CD4-positive, alpha-beta T cell (primary cell): ENCODE measurements around the gene COL24A1. TPM values are rescaled to one million over a fixed set of nuclear protein-coding genes. Genes with fewer than 3 reads are reported as not detected.

Experiments
- ATAC-seq: fragments of 200-7000 bp; cut with Tn5 transposase; one replicate; pipeline ENCODE4 v1.10.0; 2022; ENCODE audit warnings: mild to moderate bottlenecking; ENCODE audit not compliant: poor library complexity
- CTCF ChIA-PET: fragments of 350-600 bp; sonication (Branson Sonifier 250); formaldehyde crosslinking; loops from one replicate; lab custom pipeline; 2021; ENCODE audit warnings: antibody characterized with exemption, inconsistent platforms; lab: Charles Lee
- POLR2A ChIA-PET: fragments of 350-600 bp; sonication (Branson Sonifier 250); formaldehyde crosslinking; loops from one replicate; lab custom pipeline; 2021; ENCODE audit warnings: antibody characterized with exemption, inconsistent platforms; lab: Charles Lee
- DNase-seq, 14 experiments: peaks; one replicate each; pipeline ENCODE4 v3.0.0-alpha.2; 2013 to 2020; ENCODE audit warnings: mixed read lengths in 2 of 14
- H3K27ac ChIP-seq, 2 donors: one replicate each; pipeline versions ENCODE4 v1.5.1 to v1.7.0; 2013; ENCODE audit warnings: low read length in 2 of 2, low read depth in 1 of 2, mild to moderate bottlenecking in 1 of 2
- H3K27me3 ChIP-seq, 2 experiments: 1 replicate in 1 of 2; 2 replicates in 1 of 2; pipeline versions ENCODE4 v1.6.1 to v1.7.0; 2013; ENCODE audit warnings: low read length in 2 of 2, control low read depth in 1 of 2, mild to moderate bottlenecking in 1 of 2, moderate library complexity in 1 of 2; ENCODE audit not compliant: insufficient read depth in 2 of 2, control insufficient read depth in 1 of 2
- H3K36me3 ChIP-seq: one replicate; pipeline ENCODE4 v1.6.1; 2013; ENCODE audit warnings: low read length, control low read depth; ENCODE audit not compliant: insufficient read depth
- H3K4me1 ChIP-seq: one replicate; pipeline ENCODE4 v1.6.1; 2013; ENCODE audit warnings: low read length, control low read depth; ENCODE audit not compliant: insufficient read depth
- H3K4me3 ChIP-seq: one replicate; pipeline ENCODE4 v1.5.1; 2013; ENCODE audit warnings: mild to moderate bottlenecking, low read length, moderate library complexity
- H3K9me3 ChIP-seq, 2 experiments: 1 replicate in 1 of 2; 2 replicates in 1 of 2; pipeline versions ENCODE4 v1.6.1 to v1.7.0; 2013; ENCODE audit warnings: low read length in 2 of 2, mild to moderate bottlenecking in 2 of 2, control low read depth in 1 of 2, moderate library complexity in 1 of 2; ENCODE audit not compliant: control insufficient read depth in 1 of 2, insufficient read depth in 1 of 2
- H3K27ac Mint-ChIP-seq: one replicate; pipeline ENCODE4 v1.8.0; 2020; ENCODE audit warnings: mixed read lengths
- H3K27me3 Mint-ChIP-seq: one replicate; pipeline ENCODE4 v1.8.0; 2021; ENCODE audit warnings: mixed read lengths
- H3K36me3 Mint-ChIP-seq: one replicate; pipeline ENCODE4 v1.8.0; 2021; ENCODE audit warnings: low read depth, mixed read lengths
- H3K4me1 Mint-ChIP-seq: one replicate; pipeline ENCODE4 v1.8.0; 2021; ENCODE audit warnings: low read depth, mixed read lengths
- H3K4me3 Mint-ChIP-seq: one replicate; pipeline ENCODE4 v1.8.0; 2020; ENCODE audit warnings: mild to moderate bottlenecking, mixed read lengths
- H3K9me3 Mint-ChIP-seq: one replicate; pipeline ENCODE4 v1.8.0; 2020; ENCODE audit warnings: mixed read lengths
- intact Hi-C, 2 experiments: fragments of 100-400 bp; cut with DNase I in 1 of 2; cut with micrococcal nuclease in 1 of 2; formaldehyde crosslinking; loops; one replicate each; pipeline versions ENCODE4 v1.15.1 to v1.9.0; 2023 to 2025; cut with DNase I, micrococcal nuclease
- polyA plus RNA-seq, 2 donors: library from polyadenylated mRNA; unstranded; fragments of 120-200 nt; gene quantifications; one replicate each; pipeline ENCODE4 v1.2.1, GENCODE V29; 2013
- total RNA-seq, 174 experiments: library from RNA in 2 of 174; stranded (reverse) in 2 of 174; gene quantifications; one replicate each; pipeline ENCODE4 v1.2.3 and lab custom pipeline; 2021 to 2026
- TF ChIP-seq, protein P1 (sequence below): fragments of 200-600 bp; IDR thresholded peaks from one replicate; pipeline ENCODE4 v1.8.0; 2022; ENCODE audit warnings: antibody characterized with exemption, mild to moderate bottlenecking

Gene COL24A1
- total RNA-seq (under 1 TPM in 1 of 2 experiments, not detected in 1; 0.25 TPM), total RNA-seq (lab: John Stamatoyannopoulos, UW) (0 to 4.6 (median 0.68) reads per million in 172 experiments)
- 0.15 TPM for polyA plus RNA-seq (2013, experiment 1 of 2)
- 0.27 TPM for polyA plus RNA-seq (2013, experiment 2 of 2)

DNA sequence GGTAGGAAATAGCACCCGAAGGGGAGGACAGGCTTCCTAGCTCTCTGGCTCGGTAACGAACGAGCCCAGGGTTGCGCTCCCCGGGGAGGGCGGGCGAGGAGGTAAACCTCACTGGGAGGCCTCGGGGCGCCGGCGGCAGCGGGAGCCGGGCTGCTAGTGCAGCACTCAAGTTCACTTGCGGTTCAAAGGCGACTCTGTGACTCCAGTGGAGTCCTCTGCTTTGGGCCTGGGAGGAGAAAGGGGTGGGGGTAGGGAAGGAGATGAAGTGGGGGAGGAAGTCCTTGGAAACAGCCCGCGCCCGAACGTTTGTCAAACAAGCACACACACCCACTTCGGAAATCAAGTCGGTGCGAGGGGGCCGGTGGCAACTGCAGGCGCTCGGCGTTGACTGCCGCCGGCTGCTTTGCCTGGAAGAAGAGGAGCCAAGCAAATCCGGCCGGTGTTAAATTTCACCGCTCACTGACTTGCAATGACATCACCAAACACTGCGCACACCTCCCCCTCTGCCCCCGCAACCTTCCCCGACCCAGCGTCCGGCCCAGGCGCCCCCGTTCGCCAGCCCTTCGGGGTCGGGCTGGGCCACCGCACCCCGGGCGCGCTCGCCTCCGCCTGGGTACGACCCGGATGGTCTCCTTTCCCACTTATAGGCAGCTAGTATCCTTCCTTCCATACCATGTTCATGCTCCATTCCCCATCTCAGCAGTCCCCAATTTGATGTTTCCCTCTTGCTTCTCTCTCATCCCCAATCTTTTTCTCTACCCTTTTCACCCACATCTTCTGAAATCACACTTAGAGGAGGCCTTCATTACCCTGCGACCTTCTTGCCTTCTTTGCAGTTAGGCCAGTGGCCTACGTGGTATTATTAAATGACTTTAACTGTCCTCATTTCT lies at the start of gene COL24A1:
Gene COL24A1, minus strand, starts transcription at position 207 of the 890 bp plus-strand sequence. CDS start 376 bp downstream, outside the sequence.
- no peaks in the 10 kb centered on the region for H3K36me3 Mint-ChIP-seq
- peaks cover 4% of the 10 kb centered on the region for H3K4me1 Mint-ChIP-seq
- no peaks in the 10 kb centered on the region for H3K9me3 Mint-ChIP-seq
- Histone ChIP-seq H3K4me3 (peak within 1 kb of the TSS; percentile 14), H3K27me3 (peaks cover 27 to 39% of the 10 kb centered on the region in 2 experiments), H3K9me3 (peaks cover 0 to 23% of the 10 kb centered on the region in 2 experiments), H3K27ac (no peak within 1 kb of the TSS), H3K4me1 (peaks cover 2% of the 10 kb centered on the region), H3K36me3 (no peaks in the 10 kb centered on the region)
- CTCF ChIA-PET, result no interaction called here
- intact Hi-C loops, result no loop called here
- POLR2A ChIA-PET, result no interaction called here
- peaks cover 32% of the 10 kb centered on the region for H3K27me3 Mint-ChIP-seq
- DNase-seq (peak in 1 of 14 experiments; percentile 3), ATAC-seq (no peak)
- no peak within 1 kb of the TSS for H3K4me3 Mint-ChIP-seq
- no peak within 1 kb of the TSS for H3K27ac Mint-ChIP-seq
- TF ChIP-seq, protein P1, sequence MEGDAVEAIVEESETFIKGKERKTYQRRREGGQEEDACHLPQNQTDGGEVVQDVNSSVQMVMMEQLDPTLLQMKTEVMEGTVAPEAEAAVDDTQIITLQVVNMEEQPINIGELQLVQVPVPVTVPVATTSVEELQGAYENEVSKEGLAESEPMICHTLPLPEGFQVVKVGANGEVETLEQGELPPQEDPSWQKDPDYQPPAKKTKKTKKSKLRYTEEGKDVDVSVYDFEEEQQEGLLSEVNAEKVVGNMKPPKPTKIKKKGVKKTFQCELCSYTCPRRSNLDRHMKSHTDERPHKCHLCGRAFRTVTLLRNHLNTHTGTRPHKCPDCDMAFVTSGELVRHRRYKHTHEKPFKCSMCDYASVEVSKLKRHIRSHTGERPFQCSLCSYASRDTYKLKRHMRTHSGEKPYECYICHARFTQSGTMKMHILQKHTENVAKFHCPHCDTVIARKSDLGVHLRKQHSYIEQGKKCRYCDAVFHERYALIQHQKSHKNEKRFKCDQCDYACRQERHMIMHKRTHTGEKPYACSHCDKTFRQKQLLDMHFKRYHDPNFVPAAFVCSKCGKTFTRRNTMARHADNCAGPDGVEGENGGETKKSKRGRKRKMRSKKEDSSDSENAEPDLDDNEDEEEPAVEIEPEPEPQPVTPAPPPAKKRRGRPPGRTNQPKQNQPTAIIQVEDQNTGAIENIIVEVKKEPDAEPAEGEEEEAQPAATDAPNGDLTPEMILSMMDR, result no peak

DNA sequence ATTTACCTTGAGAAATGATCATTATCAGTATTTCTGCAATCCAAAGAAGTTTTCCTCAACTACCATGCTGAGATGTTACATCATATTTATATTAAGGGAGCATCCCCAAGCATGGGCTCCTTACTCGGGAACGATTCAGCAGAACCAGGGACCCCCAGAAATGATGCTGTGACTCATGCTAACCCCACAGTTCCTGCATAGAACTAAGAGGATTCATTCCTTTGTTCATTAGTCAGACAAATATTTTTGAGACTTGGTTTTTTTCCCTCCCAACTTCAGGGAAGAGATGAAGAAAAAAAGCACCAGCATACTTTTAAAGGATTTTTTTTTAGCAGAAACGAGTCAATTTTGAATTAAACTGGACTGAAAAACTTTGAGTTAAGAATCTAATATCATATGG lies 49.2 kb upstream of the COL24A1 start:
- H3K4me1 ChIP-seq, result no peaks in the 10 kb centered on the region
- no peak for DNase-seq
- H3K27ac ChIP-seq, result no peak overlapping the region
- ChIA-PET POLR2A (no interaction called here), CTCF (no interaction called here)
- H3K9me3 Mint-ChIP-seq, result no peaks in the 10 kb centered on the region
- intact Hi-C loops, result no loop called here
- H3K27me3 Mint-ChIP-seq, result no peaks in the 10 kb centered on the region
- TF ChIP-seq, protein P1, result no peak
- H3K9me3 ChIP-seq, result no peaks in the 10 kb centered on the region
- H3K27me3 ChIP-seq, result no peaks in the 10 kb centered on the region
- no peaks in the 10 kb centered on the region for H3K36me3 ChIP-seq
- no peak overlapping the region for H3K4me3 Mint-ChIP-seq
- ATAC-seq, result no peak
- H3K4me1 Mint-ChIP-seq, result no peaks in the 10 kb centered on the region
- H3K4me3 ChIP-seq, result no peak overlapping the region
- H3K36me3 Mint-ChIP-seq, result no peaks in the 10 kb centered on the region
- H3K27ac Mint-ChIP-seq, result no peak overlapping the region

DNA sequence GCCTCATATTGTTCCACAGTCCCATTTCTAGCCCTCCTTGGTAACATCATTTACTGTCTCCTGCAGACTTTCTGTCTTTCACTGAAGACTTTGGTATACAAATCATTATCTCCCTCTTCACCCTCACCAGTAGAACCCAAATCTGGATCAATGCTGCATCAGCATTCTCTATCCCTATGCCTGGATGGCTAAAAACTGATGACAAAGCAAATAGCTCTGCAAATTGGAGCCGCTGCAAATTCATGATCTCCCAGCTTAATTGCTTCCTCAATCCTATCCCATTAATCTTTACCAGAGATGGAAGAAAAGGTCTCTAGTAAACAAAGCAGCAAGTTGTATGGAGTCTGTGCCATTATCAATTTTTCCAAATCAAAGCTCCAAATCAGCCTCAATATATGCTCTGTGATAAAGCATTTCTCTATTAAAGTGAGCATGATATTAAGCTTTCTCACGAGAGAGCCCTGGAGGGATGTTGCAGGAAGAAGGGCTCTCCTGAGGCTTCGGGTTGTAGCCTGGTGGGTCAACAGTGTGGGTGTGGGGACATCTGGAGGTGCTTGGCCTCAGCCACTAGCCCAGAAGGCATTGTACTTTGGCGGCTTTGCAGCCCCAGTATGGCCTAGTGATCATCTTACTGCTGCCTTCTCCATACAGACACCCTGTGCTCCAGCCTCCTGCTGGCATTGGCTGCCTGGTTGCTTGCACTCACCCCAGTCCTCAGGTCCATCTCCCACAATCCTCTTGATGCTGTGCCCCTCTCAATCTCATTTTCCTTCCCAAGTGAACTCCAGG lies 46.2 kb upstream of the COL24A1 start:
- CTCF ChIA-PET, result no interaction called here
- H3K36me3 Mint-ChIP-seq, result no peaks in the 10 kb centered on the region
- no peaks in the 10 kb centered on the region for H3K4me1 Mint-ChIP-seq
- no peak overlapping the region for H3K27ac ChIP-seq
- no peaks in the 10 kb centered on the region for H3K36me3 ChIP-seq
- POLR2A ChIA-PET, result no interaction called here
- no peaks in the 10 kb centered on the region for H3K27me3 ChIP-seq
- intact Hi-C loops, result no loop called here
- no peak overlapping the region for H3K4me3 ChIP-seq
- no peaks in the 10 kb centered on the region for H3K27me3 Mint-ChIP-seq
- ATAC-seq (no peak), DNase-seq (no peak)
- no peaks in the 10 kb centered on the region for H3K9me3 Mint-ChIP-seq
- H3K4me1 ChIP-seq, result no peaks in the 10 kb centered on the region
- TF ChIP-seq, protein P1, result no peak
- no peaks in the 10 kb centered on the region for H3K9me3 ChIP-seq
- H3K27ac Mint-ChIP-seq, result no peak overlapping the region
- no peak overlapping the region for H3K4me3 Mint-ChIP-seq
